Activated T-helper 1 cell treated with Interleukin-2 at 50 U/mL for 16 hours (primary cell): ENCODE results near the gene ST6GALNAC2.
"Not testable (repeated sequence)": the region's sequence is repeated elsewhere in the genome, so short reads cannot be mapped to it uniquely, and the experiment has no call there.

Experiments
- DNase-seq: peaks from one replicate; pipeline ENCODE4 v3.0.0-alpha.2; 2020; ENCODE audit warnings: low read depth

Gene ST6GALNAC2

DNA sequence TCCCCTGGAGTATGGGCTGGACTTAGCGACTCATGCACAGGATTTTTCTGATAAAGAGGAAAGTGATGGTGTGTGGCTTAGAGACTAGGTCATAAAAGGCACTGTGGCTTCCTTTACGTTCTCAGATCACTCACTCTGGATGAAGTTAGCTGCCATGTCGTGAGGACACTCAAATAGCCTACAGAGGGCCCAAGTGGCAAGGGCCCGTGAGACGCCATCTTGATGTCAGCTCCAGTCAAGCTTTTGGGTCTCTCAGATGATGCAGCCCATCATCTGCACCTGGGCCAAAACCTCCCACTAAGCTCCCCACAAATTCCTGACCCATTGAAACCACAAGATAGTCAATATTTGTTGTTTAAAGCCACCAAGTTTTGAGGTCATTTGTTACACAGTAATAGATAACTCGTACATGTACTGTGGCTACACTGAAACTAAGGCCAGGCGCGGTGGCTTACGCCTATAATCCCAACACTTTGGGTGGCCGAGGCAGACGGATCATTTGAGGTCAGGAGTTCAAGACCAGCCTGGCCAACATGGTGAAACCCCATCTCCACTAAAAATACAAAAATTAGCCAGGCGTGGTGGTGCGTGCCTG is 14.7 kb downstream of the ST6GALNAC2 start:
- DNase-seq, result no peak

DNA sequence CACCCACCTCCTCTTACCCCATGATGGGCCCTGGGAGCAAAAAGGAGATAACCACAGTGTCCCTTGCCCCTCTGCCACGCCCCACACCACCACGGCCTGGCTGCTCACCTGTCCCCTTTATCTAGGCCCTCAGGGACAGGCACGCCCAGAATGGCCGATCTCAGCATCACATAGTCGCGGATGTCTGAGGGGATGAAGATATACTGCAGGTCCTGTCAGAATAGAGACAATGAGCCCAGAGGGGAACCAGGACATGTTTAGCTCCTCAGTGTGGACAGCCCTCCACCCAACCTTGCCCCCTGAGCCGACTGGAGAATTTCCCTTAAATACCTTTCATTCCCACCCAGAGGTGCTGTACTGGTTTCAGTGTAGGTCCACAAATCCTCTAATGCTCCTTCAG is 15.2 kb downstream of the ST6GALNAC2 start:
- DNase-seq, result no peak

DNA sequence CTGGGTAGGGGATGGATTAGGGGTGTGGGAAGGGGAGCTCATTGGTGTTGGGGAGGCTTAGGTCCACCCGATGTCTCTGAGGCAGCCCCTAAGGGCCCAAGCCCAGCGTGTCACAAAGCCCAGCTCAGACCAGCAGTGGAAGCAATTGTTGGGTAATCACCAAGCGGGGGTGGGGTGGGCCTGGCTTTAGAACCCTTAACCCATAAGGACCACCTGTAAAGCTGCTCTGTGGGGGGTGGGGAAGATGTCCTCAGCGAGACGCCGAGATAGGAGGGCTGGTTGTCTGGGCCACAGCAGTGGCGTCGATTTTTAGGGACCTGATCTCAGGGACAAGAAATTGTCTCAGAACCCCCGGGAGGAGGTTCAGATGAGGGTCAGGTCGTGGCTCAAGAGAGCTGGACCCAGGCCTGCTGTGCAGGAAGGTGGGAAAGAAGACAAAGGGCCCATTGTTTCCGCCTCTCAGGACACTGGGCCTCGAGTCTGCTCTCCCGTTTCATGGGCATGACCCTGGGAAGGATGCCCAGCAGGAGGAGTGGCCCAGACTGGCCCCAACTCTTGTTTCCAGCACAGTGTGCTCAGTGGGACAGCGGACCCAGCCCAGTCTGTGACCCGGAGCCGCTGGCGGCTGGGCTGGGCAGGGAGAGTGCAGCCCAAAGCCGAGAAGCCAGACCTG is 15.9 kb downstream of the ST6GALNAC2 start:
- DNase-seq, result no peak

DNA sequence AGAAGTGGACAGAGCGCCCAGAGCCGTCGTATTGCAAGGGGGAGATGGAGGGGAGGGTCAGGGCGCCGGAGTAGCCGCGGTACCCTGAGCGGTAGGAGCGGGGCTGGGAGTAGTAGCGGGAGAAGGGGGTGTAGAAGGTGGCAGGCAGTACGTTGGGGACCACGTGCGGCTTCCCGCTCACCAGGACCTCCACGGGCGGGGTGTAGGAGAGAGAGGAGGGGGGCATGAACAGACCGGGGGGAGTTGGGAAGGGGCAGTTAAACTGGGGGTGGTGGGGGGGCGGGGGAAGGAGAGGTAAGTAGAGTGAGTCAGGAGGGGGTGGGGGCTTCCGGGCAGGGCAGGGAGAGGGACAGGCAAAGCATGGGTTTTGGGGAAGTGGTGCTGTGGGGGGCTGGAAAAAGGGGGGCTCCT is 16.8 kb downstream of the ST6GALNAC2 start:
- DNase-seq, result no peak

- DNase-seq, result no peak
Observed at GRCh38 chr17:76567634-76568432, 17.8 kb downstream of the ST6GALNAC2 start.

DNA sequence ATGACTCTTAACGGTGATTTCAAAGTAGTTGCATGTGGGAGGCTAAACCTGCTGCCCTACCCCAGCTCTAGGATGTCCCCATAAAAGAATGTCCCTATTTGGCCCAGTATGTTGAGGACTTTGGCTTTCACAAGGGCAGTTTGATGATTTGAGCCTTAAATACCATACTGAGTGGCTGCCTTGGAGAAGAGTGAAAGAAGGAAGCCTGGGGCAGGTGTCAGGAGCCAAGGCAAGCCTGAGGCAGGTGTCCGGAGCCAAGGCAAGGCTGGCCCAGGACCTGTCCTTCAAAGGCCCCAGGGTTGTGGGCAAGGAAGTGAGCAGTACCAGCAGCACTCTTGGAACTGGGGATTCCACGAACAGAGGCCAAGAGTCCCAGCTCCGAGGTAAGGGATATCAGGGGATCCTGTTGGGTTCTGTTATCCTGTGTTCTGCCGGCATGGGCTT is 18.6 kb downstream of the ST6GALNAC2 start:
- no peak for DNase-seq

DNA sequence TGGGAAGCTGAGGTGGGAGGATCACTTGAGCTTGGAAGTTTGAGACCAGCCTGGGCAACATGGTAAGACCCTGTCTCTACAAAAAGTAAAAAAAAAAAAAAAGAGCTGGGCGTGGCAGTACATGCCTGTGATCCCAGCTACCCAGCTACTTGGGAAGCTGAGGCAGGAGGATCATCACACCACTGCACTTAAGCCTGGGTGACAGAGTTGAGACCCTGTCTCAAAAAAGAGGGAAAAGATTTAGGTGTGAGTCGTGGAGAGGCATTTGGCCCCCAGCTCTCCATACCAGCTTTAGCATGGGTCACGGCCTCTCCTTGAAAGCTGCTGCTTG is 19.1 kb downstream of the ST6GALNAC2 start:
- no peak for DNase-seq

- no peak for DNase-seq
Observed at GRCh38 chr17:76565728-76566612, 19.7 kb downstream of the ST6GALNAC2 start.

GRCh38 chr17:76564991-76565727 is 20.5 kb downstream of the ST6GALNAC2 start:
- DNase-seq, result not testable (repeated sequence)

DNA sequence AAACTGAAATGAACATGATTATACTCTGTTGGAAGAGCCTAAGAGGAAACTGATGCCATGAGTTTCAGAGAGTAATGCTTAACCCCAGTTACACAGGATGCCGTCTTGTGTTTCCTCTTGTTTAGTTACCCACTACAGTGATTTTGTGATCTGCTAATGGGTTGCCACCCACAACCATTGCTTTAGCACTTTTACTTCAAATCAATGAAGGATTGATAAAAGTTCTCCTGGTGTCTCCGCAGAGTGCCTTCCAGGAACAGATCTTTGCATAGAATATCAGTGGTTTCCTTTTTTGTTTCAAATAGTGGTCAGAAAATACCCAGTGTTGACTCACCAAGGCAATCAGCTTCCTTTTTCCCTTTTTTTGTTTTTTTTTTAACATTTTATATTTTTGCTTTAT is 22.3 kb downstream of the ST6GALNAC2 start:
- not testable (repeated sequence) for DNase-seq

- DNase-seq, result no peak
Observed at GRCh38 chr17:76562734-76563148, 22.9 kb downstream of the ST6GALNAC2 start.

DNA sequence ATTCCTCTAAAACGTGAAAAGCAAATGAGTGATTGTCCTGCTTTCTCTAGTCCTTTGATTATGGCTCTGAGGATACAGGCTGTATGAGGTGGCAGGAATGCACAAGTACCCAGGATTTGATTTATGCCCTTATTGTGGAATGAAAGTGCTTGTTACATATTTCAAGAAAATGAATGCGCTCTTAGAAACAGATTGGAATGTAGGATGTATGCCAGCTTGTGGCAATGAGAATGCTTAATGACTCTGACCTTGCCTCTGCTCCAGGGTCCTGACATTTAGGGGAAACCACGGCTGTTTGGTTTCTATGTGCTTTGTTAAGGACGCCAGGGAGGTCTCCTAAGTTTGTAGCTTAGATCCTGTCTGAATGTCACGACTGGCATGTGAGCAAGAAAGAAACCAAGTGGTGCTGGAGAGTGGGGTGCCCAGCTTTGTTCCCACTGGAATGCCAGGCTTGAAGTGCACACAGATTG is 23.8 kb downstream of the ST6GALNAC2 start:
- no peak for DNase-seq

- no peak for DNase-seq
Observed at GRCh38 chr17:76561332-76561731, 24.3 kb downstream of the ST6GALNAC2 start.

DNA sequence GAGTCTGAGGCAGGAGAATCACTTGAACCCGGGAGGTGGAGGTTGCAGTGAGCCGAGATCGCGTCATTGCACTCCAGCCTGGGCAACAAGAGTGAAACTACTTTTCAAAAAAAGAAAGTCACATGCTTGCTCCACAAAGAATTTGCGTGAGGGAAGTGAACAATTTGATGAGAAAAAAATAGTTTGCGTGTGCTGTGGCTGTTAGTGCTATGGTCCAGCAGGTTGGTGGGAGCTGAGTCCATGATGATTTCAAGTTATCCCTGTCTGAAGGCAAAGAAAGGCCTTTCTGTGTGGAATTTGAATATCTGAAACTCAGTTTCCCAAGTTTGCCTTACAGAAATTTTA is 24.8 kb downstream of the ST6GALNAC2 start:
- no peak for DNase-seq

GRCh38 chr17:76560036-76560876 is 25.4 kb downstream of the ST6GALNAC2 start:
- DNase-seq, result no peak

DNA sequence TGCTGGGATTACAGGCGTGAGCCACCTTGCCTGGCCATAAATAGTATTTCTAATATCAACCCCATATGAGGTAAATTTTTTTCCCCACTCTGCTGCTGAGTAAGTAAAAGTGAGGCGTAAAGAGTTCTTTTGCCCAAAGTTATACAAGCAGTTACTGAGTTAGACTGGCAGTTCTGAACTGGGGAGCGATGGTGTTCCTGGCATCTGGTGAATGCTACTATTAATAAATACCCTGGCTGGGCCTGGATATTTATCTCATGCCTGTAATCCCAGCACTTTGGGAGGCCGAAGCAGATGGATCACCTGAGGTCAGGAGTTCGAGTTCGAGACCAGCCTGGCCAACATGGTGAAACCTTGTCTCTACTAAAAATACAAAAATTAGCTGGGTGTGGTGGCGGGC is 26.2 kb downstream of the ST6GALNAC2 start:
- not testable (repeated sequence) for DNase-seq

GRCh38 chr17:76558198-76559095 is 27.2 kb downstream of the ST6GALNAC2 start:
- no peak for DNase-seq

DNA sequence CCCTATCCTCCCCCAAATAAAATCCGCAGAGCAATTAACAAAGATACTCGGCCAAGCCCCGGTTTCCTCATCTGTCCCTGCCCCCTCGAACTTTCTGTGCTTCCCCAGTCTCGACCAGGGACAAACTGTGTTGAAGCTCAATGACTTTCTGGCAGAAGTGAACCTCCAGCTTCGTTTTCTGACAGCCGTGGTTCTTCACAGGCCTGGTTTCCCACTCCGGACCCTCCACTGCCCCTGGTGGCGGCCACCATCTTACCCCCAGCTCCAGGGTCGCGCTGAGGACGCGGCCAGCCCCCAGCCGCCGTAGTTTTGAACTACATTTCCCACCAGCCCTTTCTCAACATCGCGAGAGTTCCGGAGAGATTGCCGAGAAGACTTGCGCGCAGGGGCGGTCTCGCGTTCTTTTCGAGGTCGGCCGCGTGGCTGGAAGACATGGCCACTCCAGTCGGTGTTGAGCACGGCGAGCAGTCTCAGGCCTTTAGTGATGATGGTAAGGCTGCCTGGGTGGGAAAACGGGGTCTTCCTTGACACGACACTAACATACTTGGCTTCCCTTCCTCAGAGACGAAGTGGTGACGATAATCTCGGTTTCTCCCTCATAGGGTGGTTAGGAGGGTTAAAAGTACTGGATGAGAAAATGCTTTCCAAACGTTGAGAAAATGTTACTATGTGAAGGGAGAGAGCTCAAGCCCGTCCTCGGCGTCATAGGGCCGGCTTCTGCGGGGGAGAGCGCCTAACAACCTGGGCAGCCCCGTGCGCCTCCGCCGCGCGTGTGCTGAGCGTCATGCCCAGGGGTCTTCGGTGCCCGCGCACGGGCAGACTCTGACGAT is 28.1 kb downstream of the ST6GALNAC2 start:
- peak; percentile 82 for DNase-seq
